ENCODE measurements around the gene LMCD1.

LMCD1 gene

GRCh38 chr3:8584661-8585060, 83.0 kb downstream of the LMCD1 start:
- DNase-seq (ENCODE audit: low read depth): no peak

GRCh38 chr3:8589880-8590556, 88.4 kb downstream of the LMCD1 start:
- no peak for DNase-seq (ENCODE audit: low read depth)

- DNase-seq (ENCODE audit: low read depth): no peak
These were observed 91.6 kb downstream of the LMCD1 start for GRCh38 chr3:8593021-8593827.

- no peak for DNase-seq (ENCODE audit: low read depth)
These were observed 93.6 kb downstream of the LMCD1 start for GRCh38 chr3:8595252-8595651.

- DNase-seq (ENCODE audit: low read depth): no peak
These were observed 94.1 kb downstream of the LMCD1 start for GRCh38 chr3:8595695-8596115.

GRCh38 chr3:8596321-8597218, 94.9 kb downstream of the LMCD1 start:
- DNase-seq (ENCODE audit: low read depth): no peak

- no peak for DNase-seq (ENCODE audit: low read depth)
These were observed 95.7 kb downstream of the LMCD1 start for GRCh38 chr3:8597219-8597853.

GRCh38 chr3:8599146-8599545, 97.5 kb downstream of the LMCD1 start:
- no peak for DNase-seq (ENCODE audit: low read depth)

- DNase-seq (ENCODE audit: low read depth): no peak
These were observed 98.8 kb downstream of the LMCD1 start for GRCh38 chr3:8600457-8600856.

GRCh38 chr3:8603115-8603710, 101.6 kb downstream of the LMCD1 start:
- DNase-seq (ENCODE audit: low read depth): no peak

- DNase-seq (ENCODE audit: low read depth): no peak
These were observed 102.4 kb downstream of the LMCD1 start for GRCh38 chr3:8604006-8604405.

GRCh38 chr3:8604988-8605387, 103.4 kb downstream of the LMCD1 start:
- DNase-seq (ENCODE audit: low read depth): no peak

GRCh38 chr3:8606701-8607231, 105.1 kb downstream of the LMCD1 start:
- no peak for DNase-seq (ENCODE audit: low read depth)

- no peak for DNase-seq (ENCODE audit: low read depth)
These were observed 105.8 kb downstream of the LMCD1 start for GRCh38 chr3:8607234-8608040.

- DNase-seq (ENCODE audit: low read depth): no peak
These were observed 106.6 kb downstream of the LMCD1 start for GRCh38 chr3:8608041-8608790.

GRCh38 chr3:8608791-8609467, 107.3 kb downstream of the LMCD1 start:
- no peak for DNase-seq (ENCODE audit: low read depth)

- DNase-seq (ENCODE audit: low read depth): no peak
These were observed 109.3 kb downstream of the LMCD1 start for GRCh38 chr3:8610951-8611350.

GRCh38 chr3:8617921-8618320, 116.3 kb downstream of the LMCD1 start:
- DNase-seq (ENCODE audit: low read depth): no peak

- DNase-seq (ENCODE audit: low read depth): no peak
These were observed 117.3 kb downstream of the LMCD1 start for GRCh38 chr3:8618950-8619349.

All from activated T-cell treated with anti-CD3 and anti-CD28 coated beads for 24 hours (primary cell).